H1 (cell line): ENCODE results near the gene MRPL28. TPM values are rescaled to one million over a fixed set of nuclear protein-coding genes. Genes with fewer than 3 reads are reported as not detected.
A peak's percentile ranks its signal among the peaks of the same experiment; 100 is the strongest.

Source experiments
- CTCF ChIA-PET: fragments of 300-600 bp; sonication (Branson Sonifier 250); formaldehyde crosslinking; loops from one replicate; lab custom pipeline; 2021; ENCODE audit not compliant: partially characterized antibody; lab: Charles Lee
- POLR2A ChIA-PET: fragments of 300-600 bp; sonication (Branson Sonifier 250); formaldehyde crosslinking; loops from one replicate; lab custom pipeline; 2021; ENCODE audit warnings: inconsistent platforms; ENCODE audit not compliant: partially characterized antibody; lab: Charles Lee
- DNase-seq, 2 experiments: peaks; one replicate each; pipeline versions ENCODE4 v3.0.0 to v3.0.0-alpha.2; 2010 to 2022; ENCODE audit warnings: low spot score in 2 of 2, low read depth in 1 of 2, mixed read lengths in 1 of 2
- FAIRE-seq: peaks from 2 replicates; lab custom pipeline; 2011; peaks lifted over from hg19 to GRCh38; lab: Jason Lieb, UNC
- H2AFZ ChIP-seq: 2 replicates; pipeline ENCODE4 v1.8.1; 2012; ENCODE audit warnings: low read length, inconsistent platforms
- H2AK5ac ChIP-seq: 2 replicates; pipeline ENCODE4 v1.6.1; 2013; ENCODE audit warnings: low read depth, low read length
- H2BK120ac ChIP-seq: replicated peaks from 2 replicates; pipeline ENCODE3; 2013; ENCODE audit warnings: low read depth, low read length, inconsistent platforms
- H2BK12ac ChIP-seq: 2 replicates; pipeline ENCODE4 v1.6.1; 2013; ENCODE audit warnings: low read depth, low read length
- H2BK15ac ChIP-seq: 2 replicates; pipeline ENCODE4 v1.6.1; 2013; ENCODE audit warnings: low read length
- H2BK20ac ChIP-seq: 2 replicates; pipeline ENCODE4 v1.6.1; 2013; ENCODE audit warnings: low read length
- H2BK5ac ChIP-seq: 2 replicates; pipeline ENCODE4 v1.6.1; 2013; ENCODE audit warnings: low read depth, low read length
- H3K14ac ChIP-seq: 2 replicates; pipeline ENCODE4 v1.6.1; 2013; ENCODE audit warnings: inconsistent platforms; ENCODE audit not compliant: insufficient read length
- H3K18ac ChIP-seq: 2 replicates; pipeline ENCODE4 v1.6.1; 2013; ENCODE audit warnings: low read length; ENCODE audit errors: extremely low read depth
- H3K23ac ChIP-seq: 2 replicates; pipeline ENCODE4 v1.6.1; 2013; ENCODE audit warnings: inconsistent platforms; ENCODE audit not compliant: insufficient read length
- H3K23me2 ChIP-seq: 2 replicates; pipeline ENCODE4 v1.6.1; 2013; ENCODE audit warnings: low read depth, low read length
- H3K27ac ChIP-seq: 2 replicates; pipeline ENCODE4 v1.6.1; 2011; ENCODE audit warnings: low read depth, low read length, inconsistent platforms
- H3K27me3 ChIP-seq, 4 experiments: replicated peaks in 1 of 4; 1 replicate in 1 of 4; 2 replicates in 3 of 4; pipeline versions ENCODE4 v1.6.1 to v1.8.1; 2011 to 2013; ENCODE audit warnings: low read length in 3 of 4, mild to moderate bottlenecking in 3 of 4, inconsistent platforms in 2 of 4, mixed read lengths in 2 of 4, moderate library complexity in 1 of 4; ENCODE audit not compliant: control insufficient read depth in 3 of 4, insufficient read depth in 3 of 4; ENCODE audit errors: extremely low read depth in 1 of 4
- H3K36me3 ChIP-seq, 4 experiments: 2 replicates each; pipeline versions ENCODE4 v1.6.1 to v1.8.1; 2011 to 2013; ENCODE audit warnings: mild to moderate bottlenecking in 4 of 4, low read length in 3 of 4, moderate library complexity in 2 of 4, control low read depth in 1 of 4, inconsistent platforms in 1 of 4; ENCODE audit not compliant: insufficient read depth in 4 of 4, control insufficient read depth in 2 of 4
- H3K4ac ChIP-seq: replicated peaks from 2 replicates; pipeline ENCODE3; 2013; ENCODE audit warnings: low read length, low read depth, mixed read lengths, inconsistent platforms; ENCODE audit not compliant: insufficient read length
- H3K4me1 ChIP-seq, 4 experiments: replicated peaks in 1 of 4; 1 replicate in 1 of 4; 2 replicates in 3 of 4; pipeline versions ENCODE4 v1.6.1 to v1.8.1; 2011 to 2013; ENCODE audit warnings: low read length in 3 of 4, inconsistent platforms in 2 of 4, mixed read lengths in 1 of 4; ENCODE audit not compliant: insufficient read depth in 4 of 4, control insufficient read depth in 3 of 4
- H3K4me2 ChIP-seq, 2 experiments: 2 replicates each; pipeline versions ENCODE4 v1.6.1 to v1.8.1; 2011 to 2013; ENCODE audit warnings: low read depth in 2 of 2, low read length in 2 of 2, control low read depth in 1 of 2, inconsistent platforms in 1 of 2, mild to moderate bottlenecking in 1 of 2; ENCODE audit not compliant: insufficient read depth in 1 of 2
- H3K4me3 ChIP-seq, 4 experiments: fragments of 200-600, 300-600 bp in 1 of 4; sonication (generic), shearing (Covaris generic), sonication (Bioruptor Twin) in 1 of 4; 2 replicates each; pipeline versions ENCODE4 v1.5.1 to v1.8.1; 2011 to 2016; ENCODE audit warnings: low read length in 4 of 4, low read depth in 3 of 4, control low read depth in 2 of 4, inconsistent platforms in 2 of 4, mild to moderate bottlenecking in 2 of 4, mixed read lengths in 1 of 4, moderate library complexity in 1 of 4; ENCODE audit not compliant: insufficient read depth in 2 of 4; ENCODE audit errors: extremely low read depth in 1 of 4
- H3K56ac ChIP-seq: replicated peaks from 2 replicates; pipeline ENCODE3; 2013; ENCODE audit warnings: low read depth, mild to moderate bottlenecking, mixed read lengths, low read length, inconsistent platforms; ENCODE audit not compliant: insufficient read length
- H3K79me1 ChIP-seq: 2 replicates; pipeline ENCODE4 v1.6.1; 2013; ENCODE audit warnings: low read depth, low read length, control low read depth
- H3K79me2 ChIP-seq, 2 experiments: 2 replicates each; pipeline versions ENCODE4 v1.6.1 to v1.8.1; 2012 to 2013; ENCODE audit warnings: low read length in 2 of 2, mild to moderate bottlenecking in 2 of 2, inconsistent platforms in 1 of 2; ENCODE audit not compliant: insufficient read depth in 2 of 2, control insufficient read depth in 1 of 2
- H3K9ac ChIP-seq, 4 experiments: replicated peaks in 1 of 4; 1 replicate in 1 of 4; 2 replicates in 3 of 4; pipeline versions ENCODE4 v1.6.1 to v1.8.1; 2011 to 2013; ENCODE audit warnings: low read depth in 3 of 4, low read length in 3 of 4, control low read depth in 2 of 4, mild to moderate bottlenecking in 2 of 4, moderate library complexity in 2 of 4, inconsistent platforms in 1 of 4; ENCODE audit errors: extremely low read depth in 1 of 4
- H3K9me3 ChIP-seq, 2 experiments: 2 replicates each; pipeline versions ENCODE4 v1.6.1 to v1.8.1; 2012 to 2013; ENCODE audit warnings: mild to moderate bottlenecking in 2 of 2, moderate library complexity in 2 of 2, control low read depth in 1 of 2, inconsistent platforms in 1 of 2, low read depth in 1 of 2, low read length in 1 of 2, mixed read lengths in 1 of 2; ENCODE audit not compliant: insufficient read depth in 2 of 2
- H4K20me1 ChIP-seq, 2 experiments: replicated peaks in 1 of 2; 2 replicates each; pipeline versions ENCODE3 to v1.8.1; 2011 to 2013; ENCODE audit warnings: inconsistent platforms in 2 of 2, low read length in 2 of 2, mild to moderate bottlenecking in 1 of 2; ENCODE audit not compliant: insufficient read depth in 2 of 2, control insufficient read depth in 1 of 2
- H4K5ac ChIP-seq: 2 replicates; pipeline ENCODE4 v1.6.1; 2013; ENCODE audit warnings: low read length, low read depth, mixed read lengths, inconsistent platforms; ENCODE audit not compliant: insufficient read length
- H4K8ac ChIP-seq: 2 replicates; pipeline ENCODE4 v1.8.0; 2013; ENCODE audit warnings: mild to moderate bottlenecking, moderate library complexity, low read length, inconsistent platforms; ENCODE audit not compliant: insufficient read depth; ENCODE audit errors: extremely low read depth
- H4K91ac ChIP-seq: replicated peaks from 2 replicates; pipeline ENCODE3; 2013; ENCODE audit warnings: low read length, mixed read lengths, inconsistent platforms; ENCODE audit not compliant: insufficient read length
- CBX8 ChIP-seq: fragments of 300-800, 300-1000 bp; sonication (generic); IDR thresholded peaks from 2 replicates; pipeline ENCODE4 v1.7.1; 2016; ENCODE audit warnings: low read depth, low read length, borderline replicate concordance
- CEBPB ChIP-seq: IDR thresholded peaks from 2 replicates; pipeline ENCODE4 v1.6.1; 2012; ENCODE audit warnings: low read depth, low read length
- CREB1 ChIP-seq: IDR thresholded peaks from 2 replicates; pipeline ENCODE4 v1.6.1; 2012; ENCODE audit warnings: inconsistent platforms
- EP300 ChIP-seq, 2 experiments: IDR thresholded peaks; 1 replicate in 1 of 2; 2 replicates in 1 of 2; pipeline ENCODE4 v1.6.1; 2011 to 2012; ENCODE audit warnings: low read depth in 2 of 2, low read length in 2 of 2, mild to moderate bottlenecking in 2 of 2, borderline replicate concordance in 1 of 2, inconsistent platforms in 1 of 2, moderate library complexity in 1 of 2
- HDAC2 ChIP-seq, 2 experiments: fragments of 300-600 bp in 1 of 2; sonication (generic) in 1 of 2; IDR thresholded peaks; 2 replicates each; pipeline ENCODE4 v1.6.1; 2011 to 2012; ENCODE audit warnings: low read depth in 2 of 2, low read length in 2 of 2, mild to moderate bottlenecking in 2 of 2, moderate library complexity in 2 of 2, borderline replicate concordance in 1 of 2, inconsistent platforms in 1 of 2
- HDAC6 ChIP-seq: IDR thresholded peaks from one replicate; pipeline ENCODE4 v1.7.1; 2012; ENCODE audit warnings: low read depth, mild to moderate bottlenecking, inconsistent platforms, low read length, moderate library complexity
- JUND ChIP-seq: IDR thresholded peaks from 2 replicates; pipeline ENCODE4 v1.6.1; 2011; ENCODE audit warnings: mild to moderate bottlenecking, improper control_type of control experiment, low read length
- KDM1A ChIP-seq: fragments of 200-600, 300-600 bp; sonication (generic); IDR thresholded peaks from 2 replicates; pipeline ENCODE4 v1.7.1; 2016; ENCODE audit warnings: mild to moderate bottlenecking, low read length, borderline replicate concordance
- NRF1 ChIP-seq: IDR thresholded peaks from 2 replicates; pipeline ENCODE4 v1.6.1; 2011; ENCODE audit warnings: mild to moderate bottlenecking, low read depth, low read length, improper control_type of control experiment
- SAP30 ChIP-seq: fragments of 300-600 bp; sonication (generic); IDR thresholded peaks from 2 replicates; pipeline ENCODE4 v1.7.1; 2012; ENCODE audit warnings: low read length, moderate library complexity, mild to moderate bottlenecking, inconsistent platforms; ENCODE audit not compliant: insufficient read depth, insufficient replicate concordance
- SIX5 ChIP-seq: IDR thresholded peaks from 2 replicates; pipeline ENCODE4 v1.6.1; 2011; ENCODE audit warnings: mild to moderate bottlenecking, low read depth, low read length
- WGBS, 2 experiments: shearing (Covaris generic) in 1 of 2; methylation state at CpG; one replicate each; pipeline versions ENCODE4 v1.1.6 to v1.1.7; 2013 to 2015; ENCODE audit warnings: low lambda C conversion rate in 2 of 2, mixed read lengths in 2 of 2, inconsistent platforms in 1 of 2, low coverage in 1 of 2, missing lambda C conversion rate in 1 of 2; ENCODE audit not compliant: insufficient replicate concordance in 2 of 2, insufficient coverage in 1 of 2, insufficient read length in 1 of 2; ENCODE audit errors: extremely low coverage in 1 of 2, missing lambda C conversion rate in 1 of 2; 5-methylcytosine and 5-hydroxymethylcytosine counted together
- polyA plus RNA-seq, 7 experiments: library from polyadenylated mRNA; depleted of rRNA in 3 of 7; stranded (reverse) in 5 of 7; unstranded in 2 of 7; fragments of >200 nt in 5 of 7; fragments of 200-250 nt in 2 of 7; gene quantifications; 1 replicate in 5 of 7; 2 replicates in 1 of 7; 4 replicates in 1 of 7; pipeline versions ENCODE4 v1.2.1 to v1.2.3, GENCODE V29; 2011 to 2013; ENCODE audit warnings: missing spikeins in 2 of 7, mixed read lengths in 2 of 7
- total RNA-seq: library from RNA; stranded (reverse); fragmentation: NEBNext Ultra II Directional; extraction: Animal tissue kit (Norgen Biotek cat#: 25700); gene quantifications from 2 replicates; pipeline ENCODE4 v1.2.1, GENCODE V29; 2021

MRPL28 gene
- total and polyA plus RNA-seq, 2 of the 8 experiments (the other 6 are each of a cell fraction or from before 2014, with no cell fraction given), result 88.9 to 188 TPM

DNA sequence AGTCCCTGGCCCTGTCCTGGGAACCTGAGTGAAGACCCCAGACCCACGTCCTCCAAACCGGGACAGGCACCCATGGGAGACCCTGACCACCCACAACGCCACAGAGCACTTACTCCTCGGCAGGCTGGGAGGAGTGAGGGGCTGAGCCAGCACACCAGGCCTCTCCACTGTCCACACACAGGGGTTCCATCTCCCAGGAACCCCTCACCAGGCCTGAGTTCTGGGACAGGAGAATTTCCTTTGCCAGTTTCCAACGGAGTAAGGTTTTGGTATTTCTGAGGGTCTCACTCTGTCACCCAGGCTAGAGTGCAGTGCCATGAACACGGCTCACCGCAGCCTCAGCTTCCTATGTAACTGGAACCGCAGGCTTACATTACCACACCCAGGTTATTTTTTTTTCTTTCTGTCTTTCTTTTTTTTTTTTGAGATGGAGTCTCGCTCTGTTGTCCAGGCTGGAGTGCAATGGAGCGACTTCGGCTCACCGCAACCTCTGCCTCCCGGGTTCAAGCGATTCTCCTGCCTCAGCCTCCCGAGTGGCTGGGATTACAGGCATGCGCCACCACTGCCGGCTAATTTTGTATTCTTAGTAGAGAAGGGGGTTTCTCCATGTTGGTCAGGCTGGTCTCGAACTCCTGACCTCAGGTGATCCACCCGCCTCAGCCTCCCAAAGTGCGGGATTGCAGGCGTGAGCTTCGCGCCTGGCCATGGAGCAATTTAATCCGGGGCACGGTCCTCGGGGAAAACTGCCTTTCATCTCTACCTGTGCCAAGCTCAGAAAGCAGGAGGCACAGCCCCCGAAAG is 9.8 kb upstream of the MRPL28 start:
- peak overlapping the region; percentile 3; the same call in 1 of the 2 replicates for H4K8ac ChIP-seq
- ChIA-PET CTCF (interaction anchor here (1.3 kb wide), 1 partner anchor 11 kb away, joined by 3 read pairs; no protein-coding TSS in a partner anchor), POLR2A (interaction anchor here (0.8 to 3.0 kb wide), 9 partner anchors 10 to 327 kb away, joined by 3 to 22 read pairs (median 6); partner anchors contain the start of genes DECR2, MRPL28, POLR3K and RAB11FIP3)
- H4K5ac ChIP-seq, result peak overlapping the region; percentile 68
- H3K4me3 ChIP-seq, result peak overlapping the region; percentile 5 to 94 (median 74); a peak in 6 of 8 replicates
- no peak overlapping the region for H4K91ac ChIP-seq
- H3K27ac ChIP-seq, result no peak overlapping the region
- peak overlapping the region; percentile 20; the same call in 1 of the 2 replicates for H2BK5ac ChIP-seq
- no peak overlapping the region for H3K14ac ChIP-seq
- H3K36me3 ChIP-seq, result peaks cover 2 to 24% (median 7%) of the 10 kb centered on the region in 4 experiments; a peak in 7 of 8 replicates
- H3K56ac ChIP-seq, result no peak overlapping the region
- H2BK20ac ChIP-seq, result no peak overlapping the region
- peaks cover 13% of the 10 kb centered on the region for H3K23me2 ChIP-seq
- H3K9ac ChIP-seq, result no peak overlapping the region; a peak in 1 of 7 replicates
- H3K18ac ChIP-seq, result no peak overlapping the region
- H2BK15ac ChIP-seq, result 0 out of 2 replicates have a peak overlapping the region, but pooled peaks have one; percentile 81
- peaks cover 11 to 24% of the 10 kb centered on the region in 2 experiments for H4K20me1 ChIP-seq
- H3K4me1 ChIP-seq, result peaks cover 8 to 29% (median 19%) of the 10 kb centered on the region in 4 experiments
- peaks cover 0 to 24% of the 10 kb centered on the region in 2 experiments; a peak in 2 of 4 replicates for H3K79me2 ChIP-seq
- H3K79me1 ChIP-seq, result peaks cover 4% of the 10 kb centered on the region; the same call in 1 of the 2 replicates
- 73% methylated on average over 21 of the region's 27 CpGs; no CpG with 5 or more reads in 1 of the 2 experiments for WGBS, 2 experiments
- peak overlapping the region; percentile 95; the same call in 1 of the 2 replicates for H2AK5ac ChIP-seq
- no peaks in the 10 kb centered on the region for H3K9me3 ChIP-seq
- peak overlapping the region; percentile 2 for H3K4ac ChIP-seq
- peaks cover 0 to 3% (median under 1%) of the 10 kb centered on the region in 4 experiments; a peak in 2 of 7 replicates for H3K27me3 ChIP-seq
- H2AFZ ChIP-seq, result no peak overlapping the region
- H2BK12ac ChIP-seq, result peak overlapping the region; percentile 60; the same call in 1 of the 2 replicates
- H3K4me2 ChIP-seq, result peak overlapping the region; percentile 68 to 93
- no peak for TF ChIP-seq SAP30
- TF ChIP-seq CREB1, result no peak
- TF ChIP-seq CEBPB, result no peak
- TF ChIP-seq HDAC6, result no peak
- no peak for TF ChIP-seq KDM1A
- no peak for TF ChIP-seq EP300 (IDR thresholded peaks at IDR 0.05; ENCODE audit: borderline replicate concordance in 1 of 2, low read depth in 2 of 2, low read length in 2 of 2)
- TF ChIP-seq HDAC2 (IDR thresholded peaks at IDR 0.05; ENCODE audit: borderline replicate concordance in 1 of 2, low read depth in 2 of 2, low read length in 2 of 2), result no peak
- no peak for TF ChIP-seq SIX5
- no peak for TF ChIP-seq CBX8
- TF ChIP-seq JUND, result no peak
- TF ChIP-seq NRF1, result no peak
- no peak for DNase-seq
- H2BK120ac ChIP-seq, result peak overlapping the region; percentile 43
- H3K23ac ChIP-seq, result no peak overlapping the region
- no peak for FAIRE-seq
